Endometrium (tissue), 2 donors: Measurements from ENCODE around the gene FBXO28.
"Not testable (repeated sequence)": the region's sequence is repeated elsewhere in the genome, so short reads cannot be mapped to it uniquely, and the experiment has no call there.

ENCODE experiments used
- FAIRE-seq: peaks from 2 replicates; lab custom pipeline; 2012; peaks lifted over from hg19 to GRCh38; lab: Jason Lieb, UNC
- donor health status: control.
- donor health status: control.

FBXO28 gene

DNA sequence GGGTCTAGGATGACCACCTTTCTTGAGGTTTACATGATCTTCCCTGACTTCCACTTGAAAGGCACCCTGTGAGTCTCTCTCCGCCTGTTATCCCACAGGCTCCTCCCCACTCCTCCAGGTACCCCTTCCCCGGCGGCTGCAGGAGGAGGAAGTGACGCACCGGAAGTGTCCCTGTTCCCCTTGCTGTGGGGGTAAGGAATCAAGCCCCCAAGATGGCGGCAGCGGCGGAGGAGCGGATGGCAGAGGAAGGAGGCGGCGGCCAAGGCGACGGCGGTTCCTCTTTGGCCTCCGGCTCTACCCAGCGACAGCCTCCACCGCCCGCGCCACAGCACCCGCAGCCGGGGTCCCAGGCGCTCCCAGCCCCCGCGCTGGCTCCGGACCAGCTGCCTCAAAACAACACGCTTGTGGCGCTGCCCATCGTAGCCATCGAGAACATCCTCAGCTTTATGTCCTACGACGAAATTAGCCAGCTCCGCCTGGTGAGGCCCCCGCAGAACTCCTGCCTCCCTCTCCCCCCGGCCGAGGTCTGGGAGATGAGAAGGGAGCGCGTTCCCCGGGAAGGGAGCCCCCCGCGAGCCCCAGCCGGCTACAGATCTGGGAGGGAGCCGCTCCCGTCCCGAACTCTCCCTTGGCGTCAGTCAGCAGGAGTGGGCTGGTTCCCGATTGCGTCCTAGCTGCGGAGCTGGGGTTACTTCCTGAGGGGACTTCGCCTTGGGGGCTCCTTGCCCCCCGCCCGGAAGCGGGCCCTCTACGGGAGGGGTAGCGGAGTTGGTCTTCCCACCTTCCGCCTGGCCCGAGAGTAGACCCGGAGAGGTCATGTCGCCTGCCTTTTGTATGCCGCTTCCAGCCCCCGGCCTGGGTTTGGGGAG is at the start of gene FBXO28:
Gene FBXO28 (plus strand): TSS at position 194 of the 869 bp plus-strand sequence. CDS start 19 bp downstream, at position 213.
- peak; percentile 82 for FAIRE-seq

DNA sequence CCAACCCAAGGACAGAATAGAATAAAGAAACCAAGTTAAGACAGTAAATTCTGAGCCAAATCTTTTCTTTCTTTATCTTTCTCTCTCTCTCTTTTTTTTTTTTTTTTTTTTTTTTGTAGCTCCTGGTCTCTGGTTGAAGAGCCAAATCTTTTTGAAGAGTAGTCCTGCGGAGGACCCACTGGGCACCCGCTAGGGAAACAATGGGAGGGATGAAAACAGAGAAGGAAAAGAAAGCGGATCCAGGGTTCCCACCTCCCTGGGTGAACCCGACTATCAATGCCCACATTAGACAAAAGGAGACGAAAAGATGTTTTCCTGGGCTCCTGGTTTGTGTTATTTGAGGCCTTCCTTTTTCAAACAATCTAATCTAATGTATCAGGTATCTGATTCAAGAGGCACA is 49.8 kb upstream of the FBXO28 start:
- no peak for FAIRE-seq

DNA sequence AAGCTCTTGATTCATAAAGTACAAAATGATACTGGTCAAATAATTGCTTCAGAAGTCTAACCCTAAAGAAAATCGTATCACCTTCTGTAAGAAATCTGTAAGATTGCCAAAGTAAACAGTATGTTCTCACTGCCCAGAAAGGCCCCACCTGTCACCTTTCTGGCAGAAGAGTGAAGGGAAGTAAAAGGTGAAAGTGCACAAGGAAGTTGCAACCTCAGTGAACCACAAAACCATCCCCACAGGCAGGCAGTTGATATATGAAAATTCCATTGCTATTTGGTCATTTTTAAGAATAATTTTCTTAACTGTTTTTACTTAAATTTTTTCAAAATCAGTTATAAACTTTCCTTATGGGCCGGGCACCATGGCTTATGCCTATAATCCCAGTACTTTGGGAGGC is 48.5 kb upstream of the FBXO28 start:
- FAIRE-seq: no peak

- no peak for FAIRE-seq
Measured at GRCh38 chr1:224067207-224067606, 46.7 kb upstream of the FBXO28 start.

DNA sequence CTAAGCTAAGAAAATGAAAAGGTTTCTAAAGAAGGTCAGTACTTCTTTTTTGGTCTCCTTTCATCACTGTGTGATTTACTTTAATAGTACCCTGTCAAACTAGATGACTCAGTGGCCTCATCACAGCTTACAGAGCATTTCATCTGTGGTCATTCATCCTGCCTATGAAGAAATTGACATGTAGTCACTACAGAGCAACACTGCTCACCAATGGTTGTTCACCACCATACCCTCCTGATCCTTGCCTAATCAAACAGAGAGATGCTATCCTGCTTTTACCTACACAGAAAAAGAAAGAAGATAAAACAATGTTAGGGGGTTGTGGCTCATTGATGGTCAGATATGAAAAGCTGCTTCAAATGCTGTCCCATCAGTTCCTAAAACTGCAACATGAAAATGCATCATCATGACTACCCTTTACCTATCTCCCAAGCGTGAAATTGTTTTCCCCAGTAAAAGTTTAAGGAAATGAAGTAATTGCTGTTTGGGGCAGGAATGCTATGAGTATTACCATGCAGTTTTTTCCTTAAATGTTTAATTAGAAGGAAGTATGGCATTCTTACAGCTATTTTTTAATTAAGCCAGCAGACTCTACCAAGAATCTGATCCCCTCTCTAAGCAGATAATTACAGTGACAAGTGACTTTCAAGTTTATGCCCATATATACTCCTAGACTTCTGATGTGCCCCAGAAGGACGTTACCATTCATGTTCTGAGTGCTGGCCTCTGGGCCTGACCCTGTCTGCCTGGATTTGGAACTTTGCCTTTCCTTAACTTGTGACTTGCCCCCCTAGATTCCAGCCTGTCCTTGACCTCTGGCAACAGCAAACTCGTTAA is 46.1 kb upstream of the FBXO28 start:
- no peak for FAIRE-seq

DNA sequence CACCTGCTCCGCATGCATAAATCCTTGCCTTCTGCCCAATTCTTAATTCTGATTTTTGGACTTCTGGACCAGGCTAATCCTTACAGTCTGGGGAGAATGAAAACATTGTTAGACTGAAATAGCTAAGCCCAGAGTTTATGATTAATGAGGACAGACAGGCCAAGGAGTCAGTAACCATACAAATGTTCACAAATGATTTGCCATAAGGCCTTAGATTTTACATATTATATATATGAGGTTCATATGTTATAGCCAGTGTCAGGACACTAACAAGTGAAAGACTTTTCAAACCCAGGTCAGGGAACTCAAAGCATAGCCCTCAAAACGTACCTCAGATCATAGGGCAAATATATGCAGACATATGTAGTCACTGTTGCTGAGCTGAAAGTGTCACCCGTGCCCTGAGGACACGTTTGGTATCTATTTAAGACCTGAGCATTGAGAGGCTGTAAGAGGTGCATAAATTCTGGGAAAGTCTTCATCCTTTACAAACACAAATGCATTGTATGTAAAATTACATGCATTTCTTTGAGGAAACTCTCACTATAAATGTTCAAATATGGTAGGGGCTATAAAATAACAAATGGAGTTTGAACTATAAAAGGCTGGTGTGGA is 45.3 kb upstream of the FBXO28 start:
- FAIRE-seq: no peak

- no peak for FAIRE-seq
Measured at GRCh38 chr1:224069138-224069537, 44.8 kb upstream of the FBXO28 start.

GRCh38 chr1:224070521-224070920 is 43.4 kb upstream of the FBXO28 start:
- no peak for FAIRE-seq

GRCh38 chr1:224076407-224076806 is 37.5 kb upstream of the FBXO28 start:
- no peak for FAIRE-seq

DNA sequence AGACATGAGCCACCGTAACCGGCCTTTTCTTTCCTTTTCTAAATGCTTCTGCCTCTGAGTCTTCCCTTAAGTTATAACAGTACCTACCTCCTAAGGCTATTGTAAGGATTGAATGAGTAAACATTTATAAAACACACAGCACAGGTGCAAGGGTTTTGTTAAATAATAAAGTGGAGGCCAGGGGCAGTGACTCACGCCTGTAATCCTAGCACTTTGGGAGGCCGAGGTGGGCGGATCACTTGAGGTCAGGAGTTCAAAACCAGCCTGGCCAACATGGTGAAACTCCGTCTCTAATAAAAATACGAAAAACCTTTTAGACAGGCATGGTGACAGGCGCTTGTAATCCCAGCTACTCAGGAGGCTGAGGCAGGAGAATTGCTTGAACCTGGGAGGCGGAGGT is 34.3 kb upstream of the FBXO28 start:
- not testable (repeated sequence) for FAIRE-seq

DNA sequence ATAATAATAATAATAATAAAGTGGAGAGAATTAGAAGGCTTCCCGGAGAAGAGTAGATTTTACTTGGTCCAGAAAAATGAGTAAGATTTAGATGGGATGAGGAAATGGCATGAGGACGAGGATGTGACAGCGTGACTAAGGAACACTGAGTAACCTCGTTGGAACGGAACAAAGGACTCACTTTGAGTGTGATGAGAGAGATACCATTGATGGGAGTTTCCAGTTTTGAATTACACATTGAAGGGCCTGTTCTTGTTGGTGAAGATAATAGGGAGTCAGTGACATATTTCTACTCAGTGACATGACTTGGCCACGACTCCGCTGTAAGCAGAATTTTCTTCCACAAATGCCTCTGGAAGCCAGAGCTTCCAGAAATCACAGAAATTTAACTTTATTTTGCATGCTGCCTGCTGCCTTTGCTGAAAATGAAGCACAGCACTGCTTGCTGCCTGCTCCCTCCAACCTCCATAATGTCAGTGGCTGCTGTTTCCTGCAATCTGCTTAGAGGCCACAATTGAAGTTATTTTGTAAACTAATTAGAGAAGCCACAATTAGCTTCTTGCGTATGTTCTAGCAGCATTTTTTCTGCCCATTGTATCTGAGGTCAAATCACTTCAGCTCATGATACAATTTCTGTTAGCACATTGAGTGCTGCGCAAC is 33.7 kb upstream of the FBXO28 start:
- FAIRE-seq: no peak

DNA sequence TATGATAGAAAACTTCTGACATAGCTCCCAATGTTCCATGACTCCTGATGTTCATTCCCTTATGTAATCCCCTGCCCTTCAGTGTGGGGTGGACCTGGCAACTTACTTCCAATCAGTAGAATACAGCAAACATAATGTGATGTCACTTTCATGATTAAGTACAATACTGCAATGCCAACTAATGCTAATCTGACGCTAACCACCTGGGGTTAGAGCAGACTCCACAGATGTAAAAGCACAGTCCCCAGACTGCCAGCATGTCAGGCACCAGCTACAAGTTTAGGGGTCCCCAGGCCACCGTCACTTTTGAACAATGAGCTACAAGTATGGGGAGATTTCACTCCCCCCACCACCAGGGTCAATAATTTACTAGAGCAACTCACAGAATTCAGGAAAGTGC is 32.3 kb upstream of the FBXO28 start:
- no peak for FAIRE-seq

- no peak for FAIRE-seq
Measured at GRCh38 chr1:224082146-224082545, 31.8 kb upstream of the FBXO28 start.

GRCh38 chr1:224084867-224085266 is 29.0 kb upstream of the FBXO28 start:
- no peak for FAIRE-seq

GRCh38 chr1:224085421-224086108 is 28.3 kb upstream of the FBXO28 start:
- FAIRE-seq: no peak

GRCh38 chr1:224087286-224087794 is 26.6 kb upstream of the FBXO28 start:
- no peak for FAIRE-seq

DNA sequence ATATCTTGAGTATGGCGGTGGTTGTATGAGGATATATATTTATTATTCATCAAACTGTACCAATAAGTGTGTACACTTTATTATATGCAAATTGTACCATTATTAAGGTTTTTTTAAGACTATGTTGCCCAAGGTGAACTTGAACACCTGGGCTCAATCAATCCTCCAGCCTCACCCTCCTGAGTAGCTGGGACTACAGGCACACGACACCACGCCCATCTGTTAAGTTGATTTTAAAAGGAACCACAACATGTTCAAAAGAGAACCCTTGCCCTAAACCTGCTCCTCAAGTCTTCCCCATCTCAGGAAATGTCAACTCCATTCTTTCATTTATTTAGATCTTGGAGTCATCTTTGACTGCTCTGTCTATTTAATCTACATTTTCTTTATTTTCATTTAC is 24.3 kb upstream of the FBXO28 start:
- no peak for FAIRE-seq

GRCh38 chr1:224090116-224090515 is 23.8 kb upstream of the FBXO28 start:
- no peak for FAIRE-seq

GRCh38 chr1:224092111-224092510 is 21.8 kb upstream of the FBXO28 start:
- FAIRE-seq: no peak

- FAIRE-seq: no peak
Measured at GRCh38 chr1:224092601-224093000, 21.3 kb upstream of the FBXO28 start.

- FAIRE-seq: no peak
Measured at GRCh38 chr1:224095339-224095738, 18.6 kb upstream of the FBXO28 start.
